A673 (cell line): ENCODE measurements around the gene GPR61. TPM values are rescaled to one million over a fixed set of nuclear protein-coding genes. Genes with fewer than 3 reads are reported as not detected.

Experiments used
- BruUV-seq: library from RNA; stranded (reverse); fragments of 400-500 nt; replicated peaks from 2 replicates; lab custom pipeline; 2021; lab: Mats Ljungman, UMichigan
- CTCF ChIA-PET: fragments of 300-600 bp; sonication (Branson Sonifier 250); formaldehyde crosslinking; loops from one replicate; lab custom pipeline; 2022; ENCODE audit warnings: antibody characterized with exemption; lab: Charles Lee
- POLR2A ChIA-PET: fragments of 300-600 bp; sonication (Branson Sonifier 250); formaldehyde crosslinking; loops from one replicate; lab custom pipeline; 2022; ENCODE audit warnings: antibody characterized with exemption; ENCODE audit not compliant: low non-redundant PET; lab: Charles Lee
- DNase-seq: peaks from one replicate; pipeline ENCODE4 v3.0.0-alpha.2; 2015; ENCODE audit warnings: low spot score
- H3K27ac ChIP-seq: fragments of 200-600 bp; sonication (generic); 2 replicates; pipeline ENCODE4 v1.5.1; 2016; ENCODE audit warnings: mixed run types, low read depth, mild to moderate bottlenecking, mixed read lengths, antibody characterized with exemption, low read length; ENCODE audit not compliant: poor library complexity, severe bottlenecking
- H3K27me3 ChIP-seq: fragments of 200-600 bp; sonication (generic); replicated peaks from 2 replicates; pipeline ENCODE4 v1.6.1; 2017; ENCODE audit warnings: mixed run types, low read depth, mild to moderate bottlenecking, mixed read lengths, antibody characterized with exemption, low read length; ENCODE audit not compliant: insufficient read depth, poor library complexity
- H3K36me3 ChIP-seq: fragments of 200-600 bp; sonication (generic); 2 replicates; pipeline ENCODE4 v1.6.1; 2016; ENCODE audit warnings: mixed run types, mild to moderate bottlenecking, mixed read lengths, antibody characterized with exemption, low read length; ENCODE audit not compliant: insufficient read depth, poor library complexity, severe bottlenecking
- H3K4me1 ChIP-seq: fragments of 200-600 bp; sonication (generic); 2 replicates; pipeline ENCODE4 v1.6.1; 2017; ENCODE audit warnings: mixed run types, mild to moderate bottlenecking, mixed read lengths, antibody characterized with exemption, low read length; ENCODE audit not compliant: insufficient read depth, poor library complexity, severe bottlenecking
- H3K4me3 ChIP-seq: fragments of 200-600 bp; sonication (generic); 2 replicates; pipeline ENCODE4 v1.5.1; 2016; ENCODE audit warnings: low read depth, mixed run types, mild to moderate bottlenecking, mixed read lengths, low read length; ENCODE audit not compliant: poor library complexity, severe bottlenecking
- H3K9me3 ChIP-seq: fragments of 200-600 bp; sonication (generic); 2 replicates; pipeline ENCODE4 v1.6.1; 2016; ENCODE audit warnings: mixed run types, low read depth, mild to moderate bottlenecking, mixed read lengths, antibody characterized with exemption, low read length; ENCODE audit not compliant: poor library complexity, severe bottlenecking
- EZH2 ChIP-seq: fragments of 200-600 bp; sonication (generic); IDR thresholded peaks from 2 replicates; pipeline ENCODE4 v1.6.1; 2017; ENCODE audit warnings: borderline replicate concordance, low read depth, mild to moderate bottlenecking, mixed read lengths, antibody characterized with exemption, low read length; ENCODE audit not compliant: poor library complexity, severe bottlenecking
- intact Hi-C: fragments of 100-400 bp; cut with micrococcal nuclease; formaldehyde crosslinking; loops from one replicate; pipeline ENCODE4 v1.10.0; 2022; ENCODE audit not compliant: unreplicated experiment
- total RNA-seq: library from RNA; stranded (reverse); gene quantifications from 2 replicates; pipeline ENCODE4 v1.2.3, GENCODE V29; 2021
- TF ChIP-seq, protein P1 (sequence below): fragments of 300-800, 200-600 bp; sonication (generic); conservative IDR thresholded peaks from 2 replicates; pipeline ENCODE4 v1.5.1; 2017; ENCODE audit warnings: low read depth, mild to moderate bottlenecking, antibody characterized with exemption, low read length, moderate library complexity, mixed read lengths

The GPR61 gene
- total RNA-seq, 1 experiment from 2014 or later = not detected

DNA sequence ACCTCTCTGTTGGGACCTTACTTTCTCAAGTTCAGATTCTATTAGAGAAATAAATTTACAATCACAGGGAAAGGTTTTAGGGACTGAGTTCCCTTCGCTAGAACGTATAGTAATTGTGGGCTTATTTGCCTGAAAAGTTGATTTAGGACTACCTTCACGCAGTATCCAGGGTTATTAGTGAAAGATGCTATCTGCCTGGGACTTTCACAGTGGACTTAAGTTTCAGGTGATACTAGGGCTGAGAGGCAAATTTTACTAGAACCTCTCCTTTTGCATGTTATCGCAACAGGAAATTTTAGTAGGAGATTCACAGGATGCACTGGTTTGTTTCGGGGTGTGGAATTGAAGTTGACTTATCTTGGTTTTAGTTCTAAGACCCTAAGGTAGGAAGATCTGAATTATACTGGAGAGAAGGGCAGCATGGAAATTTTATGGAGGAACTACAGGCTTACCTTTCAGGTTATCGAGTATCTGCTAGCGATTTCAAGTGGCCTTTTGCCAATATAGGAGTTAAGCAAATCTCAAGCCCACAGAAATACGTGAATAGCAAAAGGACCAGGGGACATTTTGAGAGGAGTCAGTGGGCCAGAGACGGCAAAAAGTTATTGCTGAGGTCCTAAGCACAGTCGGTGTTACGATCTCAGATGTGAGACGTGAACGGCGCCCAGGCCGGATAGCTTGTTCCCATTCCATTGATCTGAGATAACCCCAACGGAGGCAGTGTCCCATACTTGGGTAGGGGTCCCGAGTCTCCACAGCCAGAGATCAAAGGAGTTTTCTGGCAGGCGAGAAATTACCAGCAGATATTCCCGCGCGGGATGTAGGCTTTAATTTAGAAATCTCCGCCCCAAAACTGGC lies 8.0 kb downstream of the GPR61 start:
- Histone ChIP-seq H3K4me1 (peaks cover 22% of the 10 kb centered on the region), H3K27ac (peak overlapping the region; percentile 94), H3K9me3 (no peaks in the 10 kb centered on the region), H3K27me3 (no peaks in the 10 kb centered on the region), H3K4me3 (peak overlapping the region; percentile 95), H3K36me3 (no peaks in the 10 kb centered on the region)
- TSS peak; percentile 93 for BruUV-seq
- ChIA-PET CTCF (interaction anchor here (1.1 to 3.1 kb wide), 6 partner anchors 83 to 437 kb away, joined by 3 to 33 read pairs (median 7); partner anchors contain the start of gene AHCYL1), POLR2A (interaction anchor here (0.6 to 0.9 kb wide), 3 partner anchors 57 to 136 kb away, joined by 3 read pairs; no protein-coding TSS in a partner anchor)
- DNase-seq = peak; percentile 26
- intact Hi-C loops = loop anchor here (5.0 kb wide), 2 partner anchors 75 to 95 kb away; no protein-coding TSS in a partner anchor
- TF ChIP-seq, protein P1, sequence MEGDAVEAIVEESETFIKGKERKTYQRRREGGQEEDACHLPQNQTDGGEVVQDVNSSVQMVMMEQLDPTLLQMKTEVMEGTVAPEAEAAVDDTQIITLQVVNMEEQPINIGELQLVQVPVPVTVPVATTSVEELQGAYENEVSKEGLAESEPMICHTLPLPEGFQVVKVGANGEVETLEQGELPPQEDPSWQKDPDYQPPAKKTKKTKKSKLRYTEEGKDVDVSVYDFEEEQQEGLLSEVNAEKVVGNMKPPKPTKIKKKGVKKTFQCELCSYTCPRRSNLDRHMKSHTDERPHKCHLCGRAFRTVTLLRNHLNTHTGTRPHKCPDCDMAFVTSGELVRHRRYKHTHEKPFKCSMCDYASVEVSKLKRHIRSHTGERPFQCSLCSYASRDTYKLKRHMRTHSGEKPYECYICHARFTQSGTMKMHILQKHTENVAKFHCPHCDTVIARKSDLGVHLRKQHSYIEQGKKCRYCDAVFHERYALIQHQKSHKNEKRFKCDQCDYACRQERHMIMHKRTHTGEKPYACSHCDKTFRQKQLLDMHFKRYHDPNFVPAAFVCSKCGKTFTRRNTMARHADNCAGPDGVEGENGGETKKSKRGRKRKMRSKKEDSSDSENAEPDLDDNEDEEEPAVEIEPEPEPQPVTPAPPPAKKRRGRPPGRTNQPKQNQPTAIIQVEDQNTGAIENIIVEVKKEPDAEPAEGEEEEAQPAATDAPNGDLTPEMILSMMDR = no peak
- no peak for TF ChIP-seq EZH2

DNA sequence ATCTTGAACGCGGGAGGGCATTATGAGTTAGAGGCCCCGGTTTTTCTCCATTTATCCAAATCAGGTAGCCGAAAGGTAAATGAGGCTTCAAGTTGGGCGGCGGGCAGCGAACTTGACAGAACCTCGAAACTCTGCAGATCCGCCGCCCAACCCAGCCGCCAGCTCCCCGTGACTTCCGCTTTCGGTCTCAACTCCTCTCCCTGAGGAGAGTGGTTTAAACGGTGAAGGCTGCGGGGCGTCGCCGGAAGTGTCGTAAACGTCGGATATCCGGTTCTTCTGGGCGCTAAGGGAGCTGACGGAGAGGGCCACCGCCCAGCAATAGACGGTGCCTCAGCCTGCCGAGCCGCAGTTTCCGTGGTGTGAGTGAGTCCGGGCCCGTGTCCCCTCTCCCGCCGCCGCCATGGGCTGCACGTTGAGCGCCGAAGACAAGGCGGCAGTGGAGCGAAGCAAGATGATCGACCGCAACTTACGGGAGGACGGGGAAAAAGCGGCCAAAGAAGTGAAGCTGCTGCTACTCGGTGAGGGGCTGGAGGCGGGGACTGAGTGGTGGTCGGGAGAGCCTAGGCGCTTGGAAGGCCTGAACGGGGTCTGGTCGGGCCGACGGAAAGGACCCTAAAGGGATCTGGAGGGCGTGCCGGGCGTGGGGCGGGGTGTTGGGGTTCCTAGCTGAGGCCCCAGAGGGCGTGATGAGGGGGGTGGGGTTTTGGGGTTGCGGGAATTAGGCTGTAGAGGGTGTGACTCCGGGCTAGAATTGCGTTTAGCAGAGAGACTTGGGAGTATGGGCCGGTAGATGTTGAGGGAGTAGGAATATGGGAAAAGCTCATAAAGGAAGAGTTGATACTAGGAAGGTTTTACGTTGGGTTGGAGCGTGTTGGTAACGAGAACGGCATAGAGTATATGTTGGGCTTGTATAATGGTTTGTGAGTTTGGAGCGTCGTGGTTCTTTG lies 8.9 kb downstream of the GPR61 start, which contains the start of gene GNAI3:
TSS of gene GNAI3 (plus strand) at position 295 of the 947 bp plus-strand sequence. CDS start at position 401, 106 bp downstream.
- H3K4me1 ChIP-seq = peaks cover 29% of the 10 kb centered on the region
- CTCF ChIA-PET = interaction anchor here (0.8 to 1.6 kb wide), 5 partner anchors 82 to 436 kb away, joined by 3 to 9 read pairs (median 4); partner anchors contain the start of gene AHCYL1
- H3K36me3 ChIP-seq = no peaks in the 10 kb centered on the region
- H3K27ac ChIP-seq = peak within 1 kb of the TSS; percentile 94
- TF ChIP-seq, protein P1 = no peak
- no peak for TF ChIP-seq EZH2
- BruUV-seq = no TSS peak
- peak; percentile 98 for DNase-seq
- POLR2A ChIA-PET = interaction anchor here (0.6 to 1.1 kb wide), 7 partner anchors 18 to 955 kb away, joined by 3 to 8 read pairs (median 3); no protein-coding TSS in a partner anchor
- intact Hi-C loops = loop anchor here (5.0 kb wide), 2 partner anchors 74 to 94 kb away; no protein-coding TSS in a partner anchor
- H3K4me3 ChIP-seq = peak within 1 kb of the TSS; percentile 95
- no peaks in the 10 kb centered on the region for H3K27me3 ChIP-seq
- H3K9me3 ChIP-seq = no peaks in the 10 kb centered on the region

DNA sequence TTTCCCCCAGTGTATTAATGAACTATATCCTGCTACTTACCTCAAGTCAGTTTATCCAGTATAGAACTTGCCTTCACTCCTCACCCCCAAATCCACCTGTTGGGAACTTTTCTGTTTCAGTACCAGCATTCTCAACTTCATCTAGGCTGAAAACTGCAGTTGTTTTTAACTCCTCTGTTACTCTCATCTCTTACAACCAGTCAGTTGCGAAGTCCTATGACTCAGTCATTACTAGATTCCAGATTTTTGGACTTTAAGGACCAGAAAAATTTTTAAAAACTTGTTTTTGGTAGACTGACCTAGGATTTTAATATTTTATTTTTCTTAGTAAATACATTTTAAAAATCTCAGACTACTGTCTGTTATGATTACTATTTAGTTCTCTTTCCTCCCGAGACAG lies 16.9 kb downstream of the GPR61 start:
- no peaks in the 10 kb centered on the region for H3K27me3 ChIP-seq
- POLR2A ChIA-PET = interaction anchor here (0.6 kb wide), 1 partner anchor 21 kb away, joined by 4 read pairs; no protein-coding TSS in a partner anchor
- H3K27ac ChIP-seq = no peak overlapping the region
- no peak overlapping the region for H3K4me3 ChIP-seq
- H3K36me3 ChIP-seq = no peaks in the 10 kb centered on the region
- H3K4me1 ChIP-seq = peaks cover 27% of the 10 kb centered on the region
- intact Hi-C loops = no loop called here
- no TSS peak for BruUV-seq
- TF ChIP-seq, protein P1 = no peak
- no peak for TF ChIP-seq EZH2
- H3K9me3 ChIP-seq = no peaks in the 10 kb centered on the region
- DNase-seq = no peak
- CTCF ChIA-PET = no interaction called here
